Embryonic facial prominence (tissue), 1 donor: ENCODE data around the gene MEI1.

Experiments used
- DNase-seq: peaks from one replicate; pipeline ENCODE4 v3.0.0-alpha.2; 2016; ENCODE audit errors: extremely low spot score

MEI1 gene

GRCh38 chr22:41746567-41747400, 47.5 kb downstream of the MEI1 start:
- DNase-seq = no peak

GRCh38 chr22:41752011-41752970, 53.0 kb downstream of the MEI1 start:
- DNase-seq = no peak

- no peak for DNase-seq
These were observed 54.7 kb downstream of the MEI1 start for GRCh38 chr22:41753984-41754383.

- no peak for DNase-seq
These were observed 58.2 kb downstream of the MEI1 start for GRCh38 chr22:41757502-41757901.

GRCh38 chr22:41758231-41758630, 58.9 kb downstream of the MEI1 start:
- DNase-seq = no peak

- no peak for DNase-seq
These were observed 63.9 kb downstream of the MEI1 start for GRCh38 chr22:41762980-41763779.

- no peak for DNase-seq
These were observed 67.2 kb downstream of the MEI1 start for GRCh38 chr22:41766476-41766875.

- DNase-seq = no peak
These were observed 69.1 kb downstream of the MEI1 start for GRCh38 chr22:41768430-41768829.

GRCh38 chr22:41770715-41771468, 71.6 kb downstream of the MEI1 start:
- DNase-seq = no peak

GRCh38 chr22:41772198-41772597, 72.9 kb downstream of the MEI1 start:
- DNase-seq = no peak

- DNase-seq = no peak
These were observed 73.3 kb downstream of the MEI1 start for GRCh38 chr22:41772645-41773044.

GRCh38 chr22:41775338-41775737, 76.0 kb downstream of the MEI1 start:
- DNase-seq = no peak

GRCh38 chr22:41775976-41776375, 76.7 kb downstream of the MEI1 start:
- DNase-seq = no peak

- no peak for DNase-seq
These were observed 77.1 kb downstream of the MEI1 start for GRCh38 chr22:41776381-41776780.

- no peak for DNase-seq
These were observed 78.6 kb downstream of the MEI1 start for GRCh38 chr22:41777749-41778425.

- DNase-seq = no peak
These were observed 80.7 kb downstream of the MEI1 start for GRCh38 chr22:41779929-41780505.

- no peak for DNase-seq
These were observed 81.6 kb downstream of the MEI1 start for GRCh38 chr22:41780746-41781505.

GRCh38 chr22:41781507-41781906, 82.2 kb downstream of the MEI1 start:
- DNase-seq = no peak

- no peak for DNase-seq
These were observed 83.0 kb downstream of the MEI1 start for GRCh38 chr22:41782316-41782715.
